Neural cell (in vitro differentiated cells): ENCODE results near the gene VSIG10L2.

ENCODE experiments used
- EP300 ChIP-seq: fragments of 450-650 bp; conservative IDR thresholded peaks from 2 replicates; pipeline ENCODE4 v1.6.1; 2014; ENCODE audit warnings: antibody characterized with exemption, mild to moderate bottlenecking, moderate library complexity; ENCODE audit not compliant: poor library complexity, severe bottlenecking
- EZH2 ChIP-seq: fragments of 200-600, 300-800 bp; shearing (Covaris generic), sonication (generic); IDR thresholded peaks from 2 replicates; pipeline ENCODE4 v1.6.1; 2014; ENCODE audit warnings: antibody characterized with exemption, low read length, borderline replicate concordance, mild to moderate bottlenecking; ENCODE audit not compliant: insufficient read depth, poor library complexity, severe bottlenecking
- MXI1 ChIP-seq: fragments of 450-650 bp; conservative IDR thresholded peaks from 2 replicates; pipeline ENCODE4 v1.6.1; 2014; ENCODE audit warnings: antibody characterized with exemption, mild to moderate bottlenecking; ENCODE audit not compliant: poor library complexity, severe bottlenecking
- POLR2AphosphoS5 ChIP-seq: IDR thresholded peaks from 2 replicates; pipeline ENCODE4 v1.6.1; 2012
- TAF1 ChIP-seq: IDR thresholded peaks from 2 replicates; pipeline ENCODE4 v1.6.1; 2012; ENCODE audit warnings: low read depth
- TF ChIP-seq, protein P1 (sequence below): IDR thresholded peaks from 2 replicates; pipeline ENCODE4 v1.6.1; 2012; ENCODE audit warnings: borderline replicate concordance
- TF ChIP-seq, protein P2 (sequence below): fragments of 450-650 bp; IDR thresholded peaks from 2 replicates; pipeline ENCODE4 v1.5.1; 2014; ENCODE audit warnings: antibody characterized with exemption, mild to moderate bottlenecking, moderate library complexity; ENCODE audit not compliant: poor library complexity, severe bottlenecking

DNA sequence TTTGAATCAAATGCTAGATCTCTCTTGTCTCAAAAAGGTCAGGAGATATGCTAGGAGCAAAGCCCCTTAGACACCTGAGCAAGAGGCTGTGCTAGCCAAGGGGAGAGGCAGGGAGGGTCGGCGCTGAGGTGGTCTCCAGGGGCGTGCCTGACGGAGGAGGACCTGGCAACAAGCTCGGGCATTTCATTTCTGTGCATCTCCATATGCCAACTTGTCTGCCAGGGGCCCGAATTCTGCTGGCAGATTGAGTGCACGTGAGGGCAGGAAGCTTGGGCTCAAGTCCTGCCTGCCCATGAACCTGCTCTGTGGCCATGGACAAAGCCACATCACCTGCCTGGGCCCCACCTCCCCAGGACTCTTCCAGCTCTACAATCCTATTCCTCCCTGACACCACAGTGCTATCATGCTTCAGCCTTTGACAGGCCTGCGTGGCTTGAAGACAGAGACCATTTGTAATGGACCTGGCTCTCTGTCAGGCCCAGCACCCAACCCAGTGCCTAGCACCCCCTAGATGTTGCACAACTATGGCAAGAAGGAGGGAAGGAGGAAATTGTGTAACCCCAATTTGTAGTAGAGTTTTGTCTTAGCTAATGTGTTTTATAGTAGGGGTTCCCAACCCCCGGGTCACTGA, 16.3 kb upstream of the VSIG10L2 start:
- TF ChIP-seq EZH2 (no peak), POLR2AphosphoS5 (no peak), EP300 (no peak), TAF1 (no peak), MXI1 (no peak)
- TF ChIP-seq, protein P1, sequence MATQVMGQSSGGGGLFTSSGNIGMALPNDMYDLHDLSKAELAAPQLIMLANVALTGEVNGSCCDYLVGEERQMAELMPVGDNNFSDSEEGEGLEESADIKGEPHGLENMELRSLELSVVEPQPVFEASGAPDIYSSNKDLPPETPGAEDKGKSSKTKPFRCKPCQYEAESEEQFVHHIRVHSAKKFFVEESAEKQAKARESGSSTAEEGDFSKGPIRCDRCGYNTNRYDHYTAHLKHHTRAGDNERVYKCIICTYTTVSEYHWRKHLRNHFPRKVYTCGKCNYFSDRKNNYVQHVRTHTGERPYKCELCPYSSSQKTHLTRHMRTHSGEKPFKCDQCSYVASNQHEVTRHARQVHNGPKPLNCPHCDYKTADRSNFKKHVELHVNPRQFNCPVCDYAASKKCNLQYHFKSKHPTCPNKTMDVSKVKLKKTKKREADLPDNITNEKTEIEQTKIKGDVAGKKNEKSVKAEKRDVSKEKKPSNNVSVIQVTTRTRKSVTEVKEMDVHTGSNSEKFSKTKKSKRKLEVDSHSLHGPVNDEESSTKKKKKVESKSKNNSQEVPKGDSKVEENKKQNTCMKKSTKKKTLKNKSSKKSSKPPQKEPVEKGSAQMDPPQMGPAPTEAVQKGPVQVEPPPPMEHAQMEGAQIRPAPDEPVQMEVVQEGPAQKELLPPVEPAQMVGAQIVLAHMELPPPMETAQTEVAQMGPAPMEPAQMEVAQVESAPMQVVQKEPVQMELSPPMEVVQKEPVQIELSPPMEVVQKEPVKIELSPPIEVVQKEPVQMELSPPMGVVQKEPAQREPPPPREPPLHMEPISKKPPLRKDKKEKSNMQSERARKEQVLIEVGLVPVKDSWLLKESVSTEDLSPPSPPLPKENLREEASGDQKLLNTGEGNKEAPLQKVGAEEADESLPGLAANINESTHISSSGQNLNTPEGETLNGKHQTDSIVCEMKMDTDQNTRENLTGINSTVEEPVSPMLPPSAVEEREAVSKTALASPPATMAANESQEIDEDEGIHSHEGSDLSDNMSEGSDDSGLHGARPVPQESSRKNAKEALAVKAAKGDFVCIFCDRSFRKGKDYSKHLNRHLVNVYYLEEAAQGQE = no peak
- TF ChIP-seq, protein P2, sequence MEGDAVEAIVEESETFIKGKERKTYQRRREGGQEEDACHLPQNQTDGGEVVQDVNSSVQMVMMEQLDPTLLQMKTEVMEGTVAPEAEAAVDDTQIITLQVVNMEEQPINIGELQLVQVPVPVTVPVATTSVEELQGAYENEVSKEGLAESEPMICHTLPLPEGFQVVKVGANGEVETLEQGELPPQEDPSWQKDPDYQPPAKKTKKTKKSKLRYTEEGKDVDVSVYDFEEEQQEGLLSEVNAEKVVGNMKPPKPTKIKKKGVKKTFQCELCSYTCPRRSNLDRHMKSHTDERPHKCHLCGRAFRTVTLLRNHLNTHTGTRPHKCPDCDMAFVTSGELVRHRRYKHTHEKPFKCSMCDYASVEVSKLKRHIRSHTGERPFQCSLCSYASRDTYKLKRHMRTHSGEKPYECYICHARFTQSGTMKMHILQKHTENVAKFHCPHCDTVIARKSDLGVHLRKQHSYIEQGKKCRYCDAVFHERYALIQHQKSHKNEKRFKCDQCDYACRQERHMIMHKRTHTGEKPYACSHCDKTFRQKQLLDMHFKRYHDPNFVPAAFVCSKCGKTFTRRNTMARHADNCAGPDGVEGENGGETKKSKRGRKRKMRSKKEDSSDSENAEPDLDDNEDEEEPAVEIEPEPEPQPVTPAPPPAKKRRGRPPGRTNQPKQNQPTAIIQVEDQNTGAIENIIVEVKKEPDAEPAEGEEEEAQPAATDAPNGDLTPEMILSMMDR = no peak
